Keratinocyte (primary cell): Measurements from ENCODE around the gene MEIG1. TPM values are rescaled to one million over a fixed set of nuclear protein-coding genes. Genes with fewer than 3 reads are reported as not detected.

ENCODE experiments used
- DNase-seq: peaks from one replicate; pipeline ENCODE4 v3.0.0-alpha.2; 2011; ENCODE audit warnings: low read depth, missing footprints, low spot score
- FAIRE-seq: peaks from 2 replicates; lab custom pipeline; 2011; peaks lifted over from hg19 to GRCh38; lab: Jason Lieb, UNC
- H2AFZ ChIP-seq: 2 replicates; pipeline ENCODE4 v1.6.0; 2012; ENCODE audit warnings: low read length, control low read depth, inconsistent platforms; ENCODE audit not compliant: control insufficient read depth
- H3K27ac ChIP-seq: 2 replicates; pipeline ENCODE4 v1.5.1; 2011; ENCODE audit warnings: low read length; ENCODE audit not compliant: control insufficient read depth, insufficient read depth
- H3K27me3 ChIP-seq: 3 replicates; pipeline ENCODE4 v1.6.0; 2011; ENCODE audit warnings: low read length; ENCODE audit not compliant: control insufficient read depth, insufficient read depth; ENCODE audit errors: extremely low read depth
- H3K36me3 ChIP-seq, 2 experiments: 2 replicates in 1 of 2; 3 replicates in 1 of 2; pipeline ENCODE4 v1.5.1; 2011; ENCODE audit warnings: low read length in 2 of 2, mild to moderate bottlenecking in 1 of 2; ENCODE audit not compliant: control insufficient read depth in 2 of 2, insufficient read depth in 2 of 2; ENCODE audit errors: extremely low read depth in 1 of 2
- H3K4me1 ChIP-seq: 3 replicates; pipeline ENCODE4 v1.5.1; 2011; ENCODE audit warnings: low read length; ENCODE audit not compliant: control insufficient read depth, insufficient read depth; ENCODE audit errors: extremely low read depth
- H3K4me2 ChIP-seq: 3 replicates; pipeline ENCODE4 v1.6.0; 2011; ENCODE audit warnings: low read depth, low read length; ENCODE audit not compliant: control insufficient read depth, insufficient read depth; ENCODE audit errors: extremely low read depth
- H3K4me3 ChIP-seq, 3 experiments: fragments of 200-600 bp in 1 of 3; sonication (generic) in 1 of 3; 2 replicates in 2 of 3; 3 replicates in 1 of 3; pipeline ENCODE4 v1.5.1; 2011 to 2016; ENCODE audit warnings: low read length in 3 of 3, mild to moderate bottlenecking in 3 of 3, control low read depth in 2 of 3, inconsistent platforms in 1 of 3, low read depth in 1 of 3, mixed read lengths in 1 of 3, mixed run types in 1 of 3, moderate library complexity in 1 of 3; ENCODE audit not compliant: control insufficient read depth in 2 of 3, insufficient read depth in 2 of 3; ENCODE audit errors: extremely low read depth in 1 of 3
- H3K79me2 ChIP-seq: 2 replicates; pipeline ENCODE4 v1.6.0; 2012; ENCODE audit warnings: low read length; ENCODE audit not compliant: control insufficient read depth, insufficient read depth
- H3K9ac ChIP-seq: 3 replicates; pipeline ENCODE4 v1.6.0; 2011; ENCODE audit warnings: low read length; ENCODE audit not compliant: control insufficient read depth, insufficient read depth; ENCODE audit errors: extremely low read depth
- H3K9me1 ChIP-seq: 3 replicates; pipeline ENCODE4 v1.6.0; 2011; ENCODE audit warnings: low read length; ENCODE audit not compliant: control insufficient read depth, insufficient read depth; ENCODE audit errors: extremely low read depth
- H3K9me3 ChIP-seq: 2 replicates; pipeline ENCODE4 v1.5.1; 2012; ENCODE audit warnings: low read depth, low read length; ENCODE audit not compliant: control insufficient read depth
- H4K20me1 ChIP-seq: 3 replicates; pipeline ENCODE4 v1.6.0; 2011; ENCODE audit warnings: low read length; ENCODE audit not compliant: control insufficient read depth, insufficient read depth; ENCODE audit errors: extremely low read depth
- EZH2 ChIP-seq: IDR thresholded peaks from one replicate; pipeline ENCODE4 v1.6.1; 2012; ENCODE audit warnings: inconsistent platforms, mild to moderate bottlenecking, low read length, moderate library complexity
- dilution Hi-C: fragments of 300-500 bp; cut with MboI; formaldehyde crosslinking; loops from one replicate; pipeline ENCODE4 v1.7.0; 2020; ENCODE audit warnings: low sequenced_read_pairs; ENCODE audit not compliant: extremely low pct_ligation_motif_present
- polyA plus RNA-seq, 5 experiments: library from polyadenylated mRNA; depleted of rRNA in 3 of 5; stranded (reverse) in 3 of 5; stranded (forward) in 1 of 5; unstranded in 1 of 5; fragments of >200 nt; gene quantifications; 1 replicate in 1 of 5; 2 replicates in 3 of 5; 3 replicates in 1 of 5; pipeline versions ENCODE4 v1.2.1 to v1.2.3, GENCODE V29; 2011 to 2012; ENCODE audit warnings: missing spikeins in 2 of 5, low read depth in 1 of 5, low replicate concordance in 1 of 5
- TF ChIP-seq, protein P1 (sequence below), 3 experiments: IDR thresholded peaks in 1 of 3; conservative IDR thresholded peaks in 1 of 3; optimal IDR thresholded peaks in 1 of 3; 2 replicates in 2 of 3; 3 replicates in 1 of 3; pipeline versions ENCODE3 to v1.5.1; 2011; ENCODE audit warnings: low read length in 3 of 3, mild to moderate bottlenecking in 3 of 3, moderate library complexity in 2 of 3, control low read depth in 1 of 3, inconsistent platforms in 1 of 3; ENCODE audit not compliant: insufficient read depth in 2 of 3; ENCODE audit errors: extremely low read depth in 1 of 3

MEIG1 gene
- polyA plus RNA-seq, 1 donor (not counting 4 experiments of a cell fraction or from before 2014, with no cell fraction given): 0.33 TPM

DNA sequence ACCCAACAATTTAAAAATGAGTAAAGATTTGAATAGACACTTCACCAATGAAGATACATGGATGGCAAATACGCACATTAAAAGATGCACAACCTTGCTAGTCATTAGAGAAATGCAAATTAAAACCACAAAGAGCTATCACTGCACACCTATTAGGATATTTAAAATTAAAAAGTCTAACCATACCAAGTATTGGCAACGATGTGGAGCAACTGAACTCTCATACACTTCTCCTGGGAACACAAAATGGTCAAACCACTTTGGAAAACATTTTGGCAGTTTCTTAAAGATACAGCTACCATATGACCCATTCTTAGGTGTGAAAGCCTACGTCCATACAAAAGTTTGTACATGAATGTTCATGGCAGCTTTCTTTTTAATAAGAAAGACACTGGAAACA, 41.4 kb upstream of the MEIG1 start:
- H3K4me1 ChIP-seq: no peaks in the 10 kb centered on the region
- H3K9me1 ChIP-seq: no peaks in the 10 kb centered on the region
- no peak overlapping the region for H3K27ac ChIP-seq
- no peak overlapping the region for H2AFZ ChIP-seq
- FAIRE-seq (no peak), DNase-seq (no peak)
- no peak for TF ChIP-seq EZH2
- TF ChIP-seq, protein P1, sequence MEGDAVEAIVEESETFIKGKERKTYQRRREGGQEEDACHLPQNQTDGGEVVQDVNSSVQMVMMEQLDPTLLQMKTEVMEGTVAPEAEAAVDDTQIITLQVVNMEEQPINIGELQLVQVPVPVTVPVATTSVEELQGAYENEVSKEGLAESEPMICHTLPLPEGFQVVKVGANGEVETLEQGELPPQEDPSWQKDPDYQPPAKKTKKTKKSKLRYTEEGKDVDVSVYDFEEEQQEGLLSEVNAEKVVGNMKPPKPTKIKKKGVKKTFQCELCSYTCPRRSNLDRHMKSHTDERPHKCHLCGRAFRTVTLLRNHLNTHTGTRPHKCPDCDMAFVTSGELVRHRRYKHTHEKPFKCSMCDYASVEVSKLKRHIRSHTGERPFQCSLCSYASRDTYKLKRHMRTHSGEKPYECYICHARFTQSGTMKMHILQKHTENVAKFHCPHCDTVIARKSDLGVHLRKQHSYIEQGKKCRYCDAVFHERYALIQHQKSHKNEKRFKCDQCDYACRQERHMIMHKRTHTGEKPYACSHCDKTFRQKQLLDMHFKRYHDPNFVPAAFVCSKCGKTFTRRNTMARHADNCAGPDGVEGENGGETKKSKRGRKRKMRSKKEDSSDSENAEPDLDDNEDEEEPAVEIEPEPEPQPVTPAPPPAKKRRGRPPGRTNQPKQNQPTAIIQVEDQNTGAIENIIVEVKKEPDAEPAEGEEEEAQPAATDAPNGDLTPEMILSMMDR (optimal IDR thresholded peaks at IDR 0.05 in 1 of 3, IDR thresholded peaks at IDR 0.05 in 1 of 3, conservative IDR thresholded peaks at IDR 0.05 in 1 of 3; ENCODE audit: extremely low read depth in 1 of 3, insufficient read depth in 2 of 3, low read length in 3 of 3): no peak
- H3K4me2 ChIP-seq: no peak overlapping the region
- H3K4me3 ChIP-seq: no peak overlapping the region
- H3K36me3 ChIP-seq: peaks cover 3 to 17% of the 10 kb centered on the region in 2 experiments
- no peak overlapping the region for H3K9ac ChIP-seq
- no peaks in the 10 kb centered on the region for H3K79me2 ChIP-seq
- no peaks in the 10 kb centered on the region for H4K20me1 ChIP-seq
- H3K27me3 ChIP-seq: no peaks in the 10 kb centered on the region
- no peaks in the 10 kb centered on the region for H3K9me3 ChIP-seq
- dilution Hi-C loops: no loop called here

DNA sequence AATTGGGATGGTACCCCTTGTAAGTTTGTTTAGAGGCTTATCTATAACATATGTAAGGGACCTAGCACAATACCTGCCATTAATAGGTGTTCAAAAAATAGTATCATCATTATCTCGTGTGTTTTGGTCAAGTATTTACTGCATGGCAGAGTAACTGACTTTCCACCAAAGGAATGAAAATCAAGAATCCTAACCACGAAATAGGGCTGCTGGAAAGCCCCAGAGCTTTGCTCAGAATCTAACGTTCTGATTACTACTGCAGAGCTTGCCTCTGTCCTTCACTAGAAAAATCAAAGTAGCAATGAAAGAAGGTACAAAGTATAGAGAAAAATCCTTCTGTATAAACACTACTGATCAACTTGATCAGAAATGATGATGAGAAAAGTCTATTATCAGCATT, 40.2 kb upstream of the MEIG1 start:
- Histone ChIP-seq H3K36me3 (peaks cover 6 to 18% of the 10 kb centered on the region in 2 experiments), H3K9me3 (no peaks in the 10 kb centered on the region), H3K27ac (no peak overlapping the region), H3K9ac (no peak overlapping the region), H4K20me1 (no peaks in the 10 kb centered on the region), H2AFZ (no peak overlapping the region), H3K4me1 (no peaks in the 10 kb centered on the region), H3K9me1 (no peaks in the 10 kb centered on the region), H3K4me3 (no peak overlapping the region), H3K27me3 (no peaks in the 10 kb centered on the region), H3K4me2 (no peak overlapping the region), H3K79me2 (no peaks in the 10 kb centered on the region)
- dilution Hi-C loops: no loop called here
- TF ChIP-seq, protein P1 (optimal IDR thresholded peaks at IDR 0.05 in 1 of 3, IDR thresholded peaks at IDR 0.05 in 1 of 3, conservative IDR thresholded peaks at IDR 0.05 in 1 of 3; ENCODE audit: extremely low read depth in 1 of 3, insufficient read depth in 2 of 3, low read length in 3 of 3): no peak
- FAIRE-seq: no peak
- no peak for DNase-seq
